Ishikawa (cell line): ENCODE measurements around the gene GATAD2A.

Source experiments
- MAX ChIP-seq: IDR thresholded peaks from 2 replicates; pipeline ENCODE4 v1.6.1; 2012
- TAF1 ChIP-seq: IDR thresholded peaks from 2 replicates; pipeline ENCODE4 v1.6.1; 2012; ENCODE audit warnings: low read depth, mild to moderate bottlenecking
- TEAD4 ChIP-seq: IDR thresholded peaks from 2 replicates; pipeline ENCODE4 v1.6.1; 2012

GRCh38 chr19:19514215-19514657 lies 108.8 kb downstream of the GATAD2A start:
- no peak for TF ChIP-seq TAF1
- TF ChIP-seq TEAD4 = no peak
- no peak for TF ChIP-seq MAX
